HFF-Myc (cell line): ENCODE data around the gene ONECUT2.

ENCODE experiments used
- DNase-seq: peaks from one replicate; pipeline ENCODE4 v3.0.0-alpha.2; 2011; ENCODE audit warnings: low read depth; ENCODE audit errors: extremely low read depth
- H3K4me3 ChIP-seq: replicated peaks from 2 replicates; pipeline ENCODE4 v1.5.1; 2011; ENCODE audit warnings: low read depth, mild to moderate bottlenecking, control low read depth, low read length
- CTCF ChIP-seq: IDR thresholded peaks from 2 replicates; pipeline ENCODE4 v1.5.1; 2012; ENCODE audit warnings: mild to moderate bottlenecking, low read depth, low read length, control low read depth; ENCODE audit errors: missing control alignments

ONECUT2 gene

GRCh38 chr18:57410749-57411148, 24.4 kb upstream of the ONECUT2 start:
- H3K4me3 ChIP-seq, result no peak overlapping the region
- TF ChIP-seq CTCF, result no peak
- DNase-seq, result no peak

- H3K4me3 ChIP-seq, result no peak overlapping the region
- no peak for TF ChIP-seq CTCF
- DNase-seq, result no peak
Measured at GRCh38 chr18:57416542-57416941, 18.6 kb upstream of the ONECUT2 start.

GRCh38 chr18:57422313-57422872, 12.8 kb upstream of the ONECUT2 start:
- no peak for TF ChIP-seq CTCF
- no peak overlapping the region for H3K4me3 ChIP-seq
- DNase-seq, result no peak

GRCh38 chr18:57423821-57424220, 11.4 kb upstream of the ONECUT2 start:
- H3K4me3 ChIP-seq, result no peak overlapping the region
- TF ChIP-seq CTCF, result no peak
- DNase-seq, result no peak

GRCh38 chr18:57425096-57425495, 10.1 kb upstream of the ONECUT2 start:
- DNase-seq, result no peak
- no peak overlapping the region for H3K4me3 ChIP-seq
- TF ChIP-seq CTCF, result no peak

GRCh38 chr18:57426187-57426586, 9.0 kb upstream of the ONECUT2 start:
- H3K4me3 ChIP-seq, result no peak overlapping the region
- no peak for DNase-seq
- TF ChIP-seq CTCF, result no peak
